Neural progenitor cell (in vitro differentiated cells): Measurements from ENCODE around the gene UBE2QL1.

ENCODE experiments used
- CTCF ChIP-seq: fragments of 200-600 bp; sonication (generic); IDR thresholded peaks from 2 replicates; pipeline ENCODE4 v1.5.1; 2017; ENCODE audit warnings: antibody characterized with exemption, mild to moderate bottlenecking
- EZH2 ChIP-seq: fragments of 200-600 bp; sonication (generic); IDR thresholded peaks from 2 replicates; pipeline ENCODE4 v1.6.1; 2017; ENCODE audit warnings: antibody characterized with exemption, mild to moderate bottlenecking, moderate library complexity
- EZH2phosphoT487 ChIP-seq: fragments of 200-600 bp; sonication (generic); IDR thresholded peaks from 2 replicates; pipeline ENCODE4 v1.6.1; 2017; ENCODE audit warnings: antibody characterized with exemption

- TF ChIP-seq EZH2 (no peak), CTCF (no peak), EZH2phosphoT487 (no peak)
These were observed 40.4 kb upstream of the UBE2QL1 start for GRCh38 chr5:6408260-6408596.
